OCI-LY1 (cell line): ENCODE data around the gene KLHL9.
A peak's percentile ranks its signal among the peaks of the same experiment; 100 is the strongest.

Experiments
- H2AFZ ChIP-seq: fragments of 200-600 bp; sonication (generic), shearing (Covaris generic); 2 replicates; pipeline ENCODE4 v1.6.0; 2014; ENCODE audit warnings: antibody characterized with exemption, mild to moderate bottlenecking, low read length
- H3F3A ChIP-seq: fragments of 200-600 bp; sonication (generic), shearing (Covaris generic); 2 replicates; pipeline ENCODE4 v1.6.0; 2014; ENCODE audit warnings: mild to moderate bottlenecking, antibody characterized with exemption, low read length, moderate library complexity; ENCODE audit not compliant: insufficient read depth
- H3K27ac ChIP-seq: fragments of 200-600 bp; sonication (generic); 2 replicates; pipeline ENCODE4 v1.5.1; 2014; ENCODE audit warnings: low read length, mixed run types, mild to moderate bottlenecking, low read depth; ENCODE audit not compliant: poor library complexity, severe bottlenecking
- H3K27me3 ChIP-seq: fragments of 200-600 bp; sonication (generic); 2 replicates; pipeline ENCODE4 v1.6.0; 2014; ENCODE audit warnings: antibody characterized with exemption, mild to moderate bottlenecking, low read length, moderate library complexity; ENCODE audit not compliant: insufficient read depth
- H3K36me3 ChIP-seq: fragments of 200-600 bp; sonication (generic); 2 replicates; pipeline ENCODE4 v1.6.1; 2014; ENCODE audit warnings: mild to moderate bottlenecking, antibody characterized with exemption, low read length, moderate library complexity, mixed read lengths; ENCODE audit not compliant: insufficient read depth
- H3K4me1 ChIP-seq: fragments of 200-600 bp; sonication (generic); 2 replicates; pipeline ENCODE4 v1.5.1; 2014; ENCODE audit warnings: mild to moderate bottlenecking, low read length, moderate library complexity; ENCODE audit not compliant: insufficient read depth, severe bottlenecking
- H3K4me2 ChIP-seq: fragments of 200-600 bp; sonication (generic), shearing (Covaris generic); 2 replicates; pipeline ENCODE4 v1.6.1; 2014; ENCODE audit warnings: low read length
- H3K4me3 ChIP-seq: fragments of 200-600 bp; sonication (generic); 2 replicates; pipeline ENCODE4 v1.5.1; 2014; ENCODE audit warnings: low read length, low read depth, mild to moderate bottlenecking, mixed read lengths; ENCODE audit not compliant: poor library complexity, severe bottlenecking
- H3K79me2 ChIP-seq: fragments of 200-600 bp; shearing (Covaris generic); 2 replicates; pipeline ENCODE4 v1.6.1; 2016; ENCODE audit warnings: mixed run types, low read length, mixed read lengths; ENCODE audit not compliant: insufficient read depth
- H3K9ac ChIP-seq: fragments of 200-600 bp; sonication (generic), shearing (Covaris generic); 2 replicates; pipeline ENCODE4 v1.6.1; 2014; ENCODE audit warnings: mild to moderate bottlenecking, low read length, mixed read lengths
- H3K9me2 ChIP-seq: fragments of 200-600 bp; sonication (generic), shearing (Covaris generic); 2 replicates; pipeline ENCODE4 v1.6.1; 2014; ENCODE audit warnings: low read depth, mild to moderate bottlenecking, low read length, mixed read lengths
- H3K9me3 ChIP-seq: fragments of 200-600 bp; shearing (Covaris generic); 2 replicates; pipeline ENCODE4 v1.6.1; 2014; ENCODE audit warnings: low read length, mixed read lengths
- H4K20me1 ChIP-seq: fragments of 200-600 bp; sonication (generic), shearing (Covaris generic); 2 replicates; pipeline ENCODE4 v1.6.0; 2016; ENCODE audit warnings: mild to moderate bottlenecking, low read length; ENCODE audit not compliant: insufficient read depth
- EZH2 ChIP-seq: fragments of 200-600 bp; sonication (generic), shearing (Covaris generic); IDR thresholded peaks from 2 replicates; pipeline ENCODE4 v1.8.0; 2017; ENCODE audit warnings: borderline replicate concordance, mixed run types, mild to moderate bottlenecking, antibody characterized with exemption, low read length, moderate library complexity, mixed read lengths
- TF ChIP-seq, protein P1 (sequence below): fragments of 200-600 bp; sonication (generic), shearing (Covaris generic); IDR thresholded peaks from 2 replicates; pipeline ENCODE4 v1.5.1; 2017; ENCODE audit warnings: mild to moderate bottlenecking, antibody characterized with exemption, low read length, moderate library complexity, mixed read lengths

KLHL9 gene

GRCh38 chr9:21331676-21332402 is 3.4 kb downstream of the KLHL9 start:
- Histone ChIP-seq H3K36me3 (0 out of 2 replicates have a peak, but pooled peaks cover 13% of the 10 kb centered on the region), H3K4me3 (no peak overlapping the region), H3K4me2 (0 out of 2 replicates have a peak overlapping the region, but pooled peaks have one; percentile 11), H3K4me1 (peaks cover 40% of the 10 kb centered on the region), H4K20me1 (no peaks in the 10 kb centered on the region), H3K9ac (no peak overlapping the region), H3K9me3 (no peaks in the 10 kb centered on the region), H3F3A (no peaks in the 10 kb centered on the region), H3K27me3 (no peaks in the 10 kb centered on the region), H3K9me2 (no peaks in the 10 kb centered on the region), H2AFZ (no peak overlapping the region), H3K79me2 (no peaks in the 10 kb centered on the region), H3K27ac (no peak overlapping the region)
- no peak for TF ChIP-seq EZH2
- TF ChIP-seq, protein P1, sequence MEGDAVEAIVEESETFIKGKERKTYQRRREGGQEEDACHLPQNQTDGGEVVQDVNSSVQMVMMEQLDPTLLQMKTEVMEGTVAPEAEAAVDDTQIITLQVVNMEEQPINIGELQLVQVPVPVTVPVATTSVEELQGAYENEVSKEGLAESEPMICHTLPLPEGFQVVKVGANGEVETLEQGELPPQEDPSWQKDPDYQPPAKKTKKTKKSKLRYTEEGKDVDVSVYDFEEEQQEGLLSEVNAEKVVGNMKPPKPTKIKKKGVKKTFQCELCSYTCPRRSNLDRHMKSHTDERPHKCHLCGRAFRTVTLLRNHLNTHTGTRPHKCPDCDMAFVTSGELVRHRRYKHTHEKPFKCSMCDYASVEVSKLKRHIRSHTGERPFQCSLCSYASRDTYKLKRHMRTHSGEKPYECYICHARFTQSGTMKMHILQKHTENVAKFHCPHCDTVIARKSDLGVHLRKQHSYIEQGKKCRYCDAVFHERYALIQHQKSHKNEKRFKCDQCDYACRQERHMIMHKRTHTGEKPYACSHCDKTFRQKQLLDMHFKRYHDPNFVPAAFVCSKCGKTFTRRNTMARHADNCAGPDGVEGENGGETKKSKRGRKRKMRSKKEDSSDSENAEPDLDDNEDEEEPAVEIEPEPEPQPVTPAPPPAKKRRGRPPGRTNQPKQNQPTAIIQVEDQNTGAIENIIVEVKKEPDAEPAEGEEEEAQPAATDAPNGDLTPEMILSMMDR: no peak

GRCh38 chr9:21326526-21327139 is 8.6 kb downstream of the KLHL9 start:
- Histone ChIP-seq H3F3A (no peaks in the 10 kb centered on the region), H3K9me2 (no peaks in the 10 kb centered on the region), H3K9me3 (no peaks in the 10 kb centered on the region), H3K9ac (no peak overlapping the region), H3K4me3 (no peak overlapping the region), H3K27ac (no peak overlapping the region), H4K20me1 (no peaks in the 10 kb centered on the region), H3K79me2 (no peaks in the 10 kb centered on the region), H3K27me3 (no peaks in the 10 kb centered on the region), H3K36me3 (peaks cover 6% of the 10 kb centered on the region; the same call in 1 of the 2 replicates), H2AFZ (no peak overlapping the region), H3K4me2 (no peak overlapping the region), H3K4me1 (peaks cover 5% of the 10 kb centered on the region)
- TF ChIP-seq EZH2: no peak
- TF ChIP-seq, protein P1: peak; percentile 77; the same call in 1 of the 2 replicates

- Histone ChIP-seq H3F3A (no peaks in the 10 kb centered on the region), H3K9ac (no peak overlapping the region), H3K27ac (no peak overlapping the region), H3K9me2 (no peaks in the 10 kb centered on the region), H3K4me1 (no peaks in the 10 kb centered on the region), H3K79me2 (no peaks in the 10 kb centered on the region), H3K27me3 (no peaks in the 10 kb centered on the region), H3K36me3 (peaks cover 6% of the 10 kb centered on the region; the same call in 1 of the 2 replicates), H4K20me1 (no peaks in the 10 kb centered on the region), H3K9me3 (no peaks in the 10 kb centered on the region), H2AFZ (no peak overlapping the region), H3K4me2 (no peak overlapping the region), H3K4me3 (no peak overlapping the region)
- TF ChIP-seq, protein P1: no peak
- no peak for TF ChIP-seq EZH2
These were observed 11.2 kb downstream of the KLHL9 start for GRCh38 chr9:21324047-21324446.
